OCI-LY7 (cell line): ENCODE measurements around the gene SFI1. TPM values are rescaled to one million over a fixed set of nuclear protein-coding genes. Genes with fewer than 3 reads are reported as not detected.

ENCODE experiments used
- BruUV-seq: library from RNA; stranded (reverse); fragments of 400-500 nt; replicated peaks from 2 replicates; lab custom pipeline; 2021; lab: Mats Ljungman, UMichigan
- CTCF ChIA-PET: fragments of 300-600 bp; sonication (Branson Sonifier 250); formaldehyde crosslinking; loops from one replicate; lab custom pipeline; 2022; ENCODE audit warnings: antibody characterized with exemption; ENCODE audit not compliant: unreplicated experiment; lab: Charles Lee
- POLR2A ChIA-PET: fragments of 300-600 bp; sonication (Branson Sonifier 250); formaldehyde crosslinking; loops from one replicate; lab custom pipeline; 2022; ENCODE audit warnings: antibody characterized with exemption; lab: Charles Lee
- DNase-seq: peaks from one replicate; pipeline ENCODE4 v3.0.0-alpha.2; 2015; ENCODE audit warnings: low spot score
- H2AFZ ChIP-seq: fragments of 200-600 bp; sonication (generic), shearing (Covaris generic); 2 replicates; pipeline ENCODE4 v1.6.1; 2014; ENCODE audit warnings: mild to moderate bottlenecking, antibody characterized with exemption, low read length, moderate library complexity
- H3K27ac ChIP-seq: fragments of 200-600 bp; sonication (generic); 2 replicates; pipeline ENCODE4 v1.5.1; 2014; ENCODE audit warnings: mixed run types, low read depth, mild to moderate bottlenecking, moderate library complexity, low read length, inconsistent platforms; ENCODE audit not compliant: poor library complexity, severe bottlenecking
- H3K36me3 ChIP-seq: fragments of 200-600 bp; sonication (generic); 2 replicates; pipeline ENCODE4 v1.6.1; 2014; ENCODE audit warnings: mild to moderate bottlenecking, antibody characterized with exemption, low read length, moderate library complexity, mixed read lengths; ENCODE audit not compliant: insufficient read depth
- H3K4me1 ChIP-seq: fragments of 200-600 bp; sonication (generic); 2 replicates; pipeline ENCODE4 v1.5.1; 2014; ENCODE audit warnings: mild to moderate bottlenecking, low read length; ENCODE audit not compliant: insufficient read depth, poor library complexity, severe bottlenecking
- H3K4me2 ChIP-seq: fragments of 200-600 bp; sonication (generic); 2 replicates; pipeline ENCODE4 v1.6.1; 2014; ENCODE audit warnings: mild to moderate bottlenecking, low read length
- H3K4me3 ChIP-seq: fragments of 200-600 bp; sonication (generic); 2 replicates; pipeline ENCODE4 v1.5.1; 2014; ENCODE audit warnings: mild to moderate bottlenecking, low read depth, low read length; ENCODE audit not compliant: poor library complexity, severe bottlenecking
- H3K79me2 ChIP-seq: fragments of 200-600 bp; sonication (generic); 2 replicates; pipeline ENCODE4 v1.6.1; 2016; ENCODE audit warnings: low read depth, mild to moderate bottlenecking, low read length, moderate library complexity, mixed read lengths; ENCODE audit not compliant: insufficient read depth
- H3K9me2 ChIP-seq: fragments of 200-600 bp; sonication (generic); 2 replicates; pipeline ENCODE4 v1.6.1; 2016; ENCODE audit warnings: mild to moderate bottlenecking, low read length, mixed read lengths; ENCODE audit not compliant: insufficient read depth
- H3K9me3 ChIP-seq: fragments of 200-600 bp; sonication (generic); 2 replicates; pipeline ENCODE4 v1.6.1; 2014; ENCODE audit warnings: mild to moderate bottlenecking, mixed run types, low read length, mixed read lengths
- H4K20me1 ChIP-seq: fragments of 200-600 bp; sonication (generic); 2 replicates; pipeline ENCODE4 v1.6.1; 2014; ENCODE audit warnings: mild to moderate bottlenecking, antibody characterized with exemption, low read length, moderate library complexity, mixed read lengths; ENCODE audit not compliant: insufficient read depth
- CTCF ChIP-seq: fragments of 200-600 bp; sonication (generic); conservative IDR thresholded peaks from 2 replicates; pipeline ENCODE4 v1.5.1; 2014; ENCODE audit warnings: mild to moderate bottlenecking, antibody characterized with exemption, low read length, moderate library complexity, mixed read lengths
- EZH2phosphoT487 ChIP-seq: fragments of 200-600 bp; sonication (generic); IDR thresholded peaks from 2 replicates; pipeline ENCODE4 v1.6.1; 2018; ENCODE audit warnings: low read depth, borderline replicate concordance, mild to moderate bottlenecking, mixed run types, antibody characterized with exemption, low read length, moderate library complexity, mixed read lengths
- intact Hi-C: fragments of 100-400 bp; cut with micrococcal nuclease; formaldehyde crosslinking; loops from one replicate; pipeline ENCODE4 v1.10.0; 2022; ENCODE audit not compliant: unreplicated experiment
- total RNA-seq, 2 experiments: library from RNA; depleted of rRNA in 1 of 2; stranded (reverse); fragments of >200 nt in 1 of 2; shearing (Covaris generic) in 1 of 2; gene quantifications; 2 replicates each; pipeline ENCODE4 v1.2.3, GENCODE V29; 2014 to 2022

SFI1 gene
- total RNA-seq, 2 experiments from 2014 or later = 72.6 to 132 TPM

DNA sequence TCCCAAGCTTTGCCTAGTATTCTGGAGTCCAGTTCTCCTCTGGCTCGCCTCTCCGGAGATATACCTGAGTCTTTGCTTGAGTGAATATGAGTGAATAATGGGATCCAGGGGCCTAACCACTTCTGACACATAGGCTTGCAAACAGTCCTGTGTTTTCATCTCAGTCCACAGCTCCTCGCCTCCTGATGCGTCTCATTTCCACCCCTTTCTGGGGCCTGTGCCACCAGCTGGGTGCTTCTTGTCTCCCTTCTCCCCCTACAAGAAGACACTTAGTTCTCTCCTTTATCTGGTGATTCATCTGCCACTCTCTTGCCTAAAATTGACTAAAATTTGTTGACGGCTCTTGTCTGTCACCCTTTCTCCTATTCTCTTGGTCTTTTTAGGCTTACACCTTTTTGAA lies 44.6 kb downstream of the SFI1 start:
- CTCF ChIA-PET = no interaction called here
- intact Hi-C loops = no loop called here
- Histone ChIP-seq H3K9me3 (no peaks in the 10 kb centered on the region), H3K4me1 (peaks cover 4% of the 10 kb centered on the region), H4K20me1 (no peaks in the 10 kb centered on the region), H3K9me2 (no peaks in the 10 kb centered on the region), H3K4me3 (no peak overlapping the region), H3K36me3 (peaks cover 49% of the 10 kb centered on the region), H2AFZ (no peak overlapping the region), H3K4me2 (no peak overlapping the region), H3K27ac (no peak overlapping the region), H3K79me2 (no peaks in the 10 kb centered on the region)
- no peak for DNase-seq
- POLR2A ChIA-PET = interaction anchor here (0.7 kb wide), 1 partner anchor 101 kb away, joined by 3 read pairs; no protein-coding TSS in a partner anchor
- no TSS peak for BruUV-seq
- TF ChIP-seq CTCF (no peak), EZH2phosphoT487 (no peak)

DNA sequence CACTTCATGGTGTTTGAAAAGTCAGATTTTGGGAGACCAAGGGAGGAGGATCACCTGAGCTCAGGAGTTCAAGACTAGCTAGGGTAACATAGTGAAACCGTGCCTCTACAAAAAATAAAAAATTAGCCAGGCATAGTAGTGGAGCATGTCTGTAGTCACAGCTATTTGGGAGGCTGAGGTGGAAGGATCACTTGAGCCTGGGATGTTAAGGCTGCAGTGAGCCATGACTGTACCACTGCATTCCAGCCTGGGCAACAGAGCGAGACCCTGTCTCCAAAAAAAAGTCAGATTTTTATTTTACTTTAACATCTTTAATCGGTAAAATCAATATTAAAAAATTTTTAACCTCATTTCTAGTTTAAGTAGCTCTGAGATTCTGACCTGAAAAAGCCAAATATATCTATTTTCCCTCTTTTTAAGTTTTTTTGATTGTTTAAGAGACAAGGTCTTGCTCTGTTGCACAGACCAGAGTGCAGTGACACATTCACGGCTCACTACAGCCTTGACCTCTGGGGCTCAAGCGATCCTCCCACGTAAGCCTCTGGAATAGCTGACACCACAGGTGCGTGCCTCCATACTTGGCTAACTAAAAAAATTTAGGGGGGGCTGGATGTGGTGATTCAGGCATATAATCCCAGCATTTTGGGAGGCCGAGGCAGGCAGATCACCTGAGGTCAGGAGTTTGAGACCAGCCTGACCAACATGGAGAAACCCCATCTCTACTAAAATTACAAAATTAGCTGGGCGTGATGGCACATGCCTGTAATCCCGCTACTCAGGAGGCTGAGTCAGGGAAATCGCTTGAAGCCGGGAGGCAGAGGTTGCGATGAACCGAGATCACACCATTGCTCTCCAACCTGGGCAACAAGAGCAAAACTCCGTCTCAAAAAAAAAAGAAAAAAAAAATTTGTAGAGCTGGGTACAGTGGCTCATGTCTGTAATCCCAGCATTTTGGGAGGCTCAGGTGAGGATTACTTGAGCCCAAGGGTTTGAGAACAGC lies 48.4 kb downstream of the SFI1 start:
- BruUV-seq = no TSS peak
- intact Hi-C loops = no loop called here
- TF ChIP-seq CTCF (no peak), EZH2phosphoT487 (no peak)
- H3K4me3 ChIP-seq = no peak overlapping the region
- no peak for DNase-seq
- no peaks in the 10 kb centered on the region for H3K9me2 ChIP-seq
- no peaks in the 10 kb centered on the region for H3K79me2 ChIP-seq
- H3K27ac ChIP-seq = no peak overlapping the region
- no peak overlapping the region for H3K4me2 ChIP-seq
- H3K9me3 ChIP-seq = no peaks in the 10 kb centered on the region
- ChIA-PET CTCF (no interaction called here), POLR2A (interaction anchor here (0.6 kb wide), 1 partner anchor 13 kb away, joined by 3 read pairs; no protein-coding TSS in a partner anchor)
- H3K36me3 ChIP-seq = peaks cover 56% of the 10 kb centered on the region
- H2AFZ ChIP-seq = no peak overlapping the region
- no peaks in the 10 kb centered on the region for H4K20me1 ChIP-seq
- H3K4me1 ChIP-seq = no peaks in the 10 kb centered on the region
